HG03139 (cell line): ENCODE data around the gene ATP6V1A.
"Not testable (repeated sequence)": the region's sequence is repeated elsewhere in the genome, so short reads cannot be mapped to it uniquely, and the experiment has no call there.

Experiments used
- ATAC-seq: cut with Tn5 transposase; IDR thresholded peaks from one replicate; pipeline ENCODE4 v1.9.1; 2021; ENCODE audit not compliant: unreplicated experiment

ATP6V1A gene

GRCh38 chr3:113812854-113813253 lies 66.0 kb downstream of the ATP6V1A start:
- no peak for ATAC-seq

GRCh38 chr3:113819866-113820265 lies 73.0 kb downstream of the ATP6V1A start:
- no peak for ATAC-seq

- peak; percentile 54 for ATAC-seq
These were observed 78.3 kb downstream of the ATP6V1A start for GRCh38 chr3:113825090-113825489.

DNA sequence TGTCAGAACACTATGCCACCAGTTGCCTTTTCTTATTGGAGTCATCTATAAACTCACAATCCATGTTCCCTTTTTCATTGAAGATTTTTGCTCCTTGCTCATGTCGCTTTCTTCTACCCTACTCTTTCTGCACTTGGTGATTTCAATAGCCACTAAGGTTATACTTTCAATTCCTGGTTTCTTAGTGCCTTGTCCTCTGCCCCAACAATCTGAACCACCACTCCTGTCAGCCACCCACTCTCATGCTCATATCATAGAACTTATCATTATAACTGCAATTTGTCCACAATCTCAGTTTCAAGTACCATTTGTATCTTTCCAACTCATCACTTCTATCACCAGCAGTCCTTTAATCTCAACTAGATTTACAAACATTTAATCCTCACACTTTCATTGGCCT lies 81.8 kb downstream of the ATP6V1A start:
- no peak for ATAC-seq

GRCh38 chr3:113829576-113830354 lies 82.9 kb downstream of the ATP6V1A start:
- ATAC-seq, result no peak

- no peak for ATAC-seq
These were observed 84.2 kb downstream of the ATP6V1A start for GRCh38 chr3:113831103-113831355.

DNA sequence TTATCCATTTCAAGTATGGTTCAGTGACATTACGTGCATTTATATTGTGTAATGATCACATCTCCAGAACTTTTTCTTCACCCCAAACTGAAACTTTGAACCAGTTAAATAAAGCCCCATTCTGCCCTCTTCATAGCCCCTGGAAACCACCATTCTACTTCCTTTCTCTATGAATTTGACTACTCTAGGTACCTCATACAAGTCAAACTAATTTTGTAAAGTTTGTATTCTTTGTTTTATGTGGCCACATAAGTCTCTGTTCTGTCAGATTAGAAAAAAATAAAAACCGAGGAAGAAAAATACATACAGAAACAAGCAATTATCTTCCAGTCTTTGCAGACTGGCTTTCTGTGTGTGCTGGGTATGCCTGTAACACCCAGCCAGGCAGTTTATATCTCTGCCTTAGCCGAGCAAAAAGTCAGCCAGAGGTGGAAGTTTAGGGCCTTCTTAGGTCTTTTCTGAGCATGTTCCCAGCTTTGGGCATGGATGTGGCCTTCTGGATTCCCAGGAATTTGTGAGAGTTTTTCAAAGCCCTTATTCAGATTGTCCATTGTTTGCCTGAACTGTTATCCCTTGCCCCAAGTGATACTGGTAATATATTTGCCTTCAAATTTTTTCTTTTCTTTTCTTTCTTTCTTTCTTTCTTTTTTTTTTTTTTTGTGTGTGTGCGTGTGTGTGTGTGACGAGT lies 85.8 kb downstream of the ATP6V1A start:
- ATAC-seq, result peak; percentile 40

GRCh38 chr3:113834983-113835382 lies 88.1 kb downstream of the ATP6V1A start:
- no peak for ATAC-seq

GRCh38 chr3:113838631-113839209 lies 91.9 kb downstream of the ATP6V1A start, which contains the start of gene GRAMD1C:
TSS of gene GRAMD1C (plus strand) at chr3:113838788. CDS start at chr3:113838910, 122 bp downstream.
- ATAC-seq, result peak; percentile 87

DNA sequence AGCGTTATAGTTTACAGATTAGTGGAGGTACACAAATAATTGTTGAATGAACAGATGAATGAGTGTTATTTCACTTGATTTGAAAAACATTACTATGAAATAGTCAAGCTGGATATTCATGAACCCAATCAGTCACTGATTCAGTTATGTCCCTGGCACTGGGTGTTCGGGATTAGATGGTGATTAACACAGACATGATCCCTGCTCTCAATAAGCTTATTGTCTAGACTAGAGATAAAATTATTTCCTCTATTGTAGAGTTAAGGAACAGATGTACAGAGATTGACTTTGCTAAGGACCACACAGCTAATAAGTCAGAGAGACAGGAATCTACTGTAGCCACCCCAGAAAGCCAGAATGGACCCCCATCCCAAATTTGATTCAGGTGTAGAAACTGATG lies 92.7 kb downstream of the ATP6V1A start:
- ATAC-seq, result no peak

GRCh38 chr3:113844622-113845222 lies 97.9 kb downstream of the ATP6V1A start:
- no peak for ATAC-seq

- ATAC-seq, result no peak
These were observed 100.4 kb downstream of the ATP6V1A start for GRCh38 chr3:113847247-113847646.

DNA sequence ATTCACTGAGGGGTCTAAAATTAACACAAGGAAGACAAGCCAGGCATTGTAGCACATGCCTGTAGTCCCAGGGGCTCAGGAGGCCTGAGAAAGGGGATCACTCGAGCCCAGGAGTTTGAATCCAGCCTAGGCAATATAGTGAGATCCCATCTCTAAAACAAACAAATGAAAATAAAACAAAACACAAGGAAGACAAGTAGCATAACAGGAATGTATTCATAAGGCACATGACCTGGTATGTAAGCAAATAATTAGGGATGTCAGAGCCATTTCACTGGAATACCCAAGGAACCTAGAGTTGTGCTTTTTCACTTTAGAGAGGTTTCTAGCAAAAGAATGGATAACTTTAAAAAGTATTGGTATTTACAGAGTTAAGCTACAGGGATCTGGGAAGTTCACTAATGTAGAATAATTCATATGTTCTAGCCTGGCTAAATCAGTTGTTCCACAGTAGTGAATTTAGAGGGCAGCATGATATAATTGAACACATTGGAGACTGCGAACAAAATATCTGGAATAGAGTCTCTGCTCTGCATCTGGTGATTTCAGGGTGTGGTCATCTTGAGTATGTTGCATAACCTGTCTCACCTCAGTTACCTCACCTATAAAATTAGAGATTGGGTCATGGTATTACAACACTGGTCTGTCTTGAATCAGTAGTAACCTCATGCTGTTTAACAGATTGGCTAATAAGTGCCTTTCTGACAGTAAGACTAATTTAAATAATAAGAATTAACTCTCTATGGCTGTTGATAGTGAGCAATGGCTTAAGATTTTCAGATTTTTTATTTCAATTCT lies 101.0 kb downstream of the ATP6V1A start:
- ATAC-seq, result no peak

DNA sequence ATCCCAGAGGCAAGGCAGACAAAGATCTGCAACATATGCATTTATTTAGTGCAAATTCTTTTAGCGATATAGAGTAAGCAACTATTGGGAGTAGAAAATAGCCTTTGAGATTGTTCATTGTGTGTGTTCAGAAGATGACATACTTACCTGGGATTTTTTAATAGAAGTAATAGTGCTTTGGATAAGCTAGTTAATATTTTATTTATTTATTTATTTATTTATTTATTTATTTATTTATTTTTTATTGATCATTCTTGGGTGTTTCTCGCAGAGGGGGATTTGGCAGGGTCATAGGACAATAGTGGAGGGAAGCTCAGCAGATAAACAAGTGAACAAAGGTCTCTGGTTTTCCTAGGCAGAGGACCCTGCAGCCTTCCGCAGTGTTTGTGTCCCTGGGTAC lies 102.2 kb downstream of the ATP6V1A start:
- not testable (repeated sequence) for ATAC-seq

DNA sequence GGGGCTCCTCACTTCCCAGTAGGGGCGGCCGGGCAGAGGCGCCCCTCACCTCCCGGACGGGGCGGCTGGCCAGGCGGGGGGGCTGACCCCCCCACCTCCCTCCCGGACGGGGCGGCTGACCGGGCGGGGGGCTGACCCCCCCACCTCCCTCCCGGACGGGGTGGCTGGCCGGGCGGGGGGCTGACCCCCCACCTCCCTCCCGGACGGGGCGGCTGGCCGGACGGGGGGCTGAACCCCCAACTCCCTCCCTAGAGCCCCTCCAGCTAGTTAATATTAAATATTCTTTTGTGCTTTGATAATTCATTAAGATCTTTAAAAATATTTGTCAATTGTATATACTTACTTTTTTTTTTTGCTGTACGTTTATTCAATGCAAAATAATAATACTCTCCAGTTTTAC lies 103.0 kb downstream of the ATP6V1A start:
- ATAC-seq, result not testable (repeated sequence)

DNA sequence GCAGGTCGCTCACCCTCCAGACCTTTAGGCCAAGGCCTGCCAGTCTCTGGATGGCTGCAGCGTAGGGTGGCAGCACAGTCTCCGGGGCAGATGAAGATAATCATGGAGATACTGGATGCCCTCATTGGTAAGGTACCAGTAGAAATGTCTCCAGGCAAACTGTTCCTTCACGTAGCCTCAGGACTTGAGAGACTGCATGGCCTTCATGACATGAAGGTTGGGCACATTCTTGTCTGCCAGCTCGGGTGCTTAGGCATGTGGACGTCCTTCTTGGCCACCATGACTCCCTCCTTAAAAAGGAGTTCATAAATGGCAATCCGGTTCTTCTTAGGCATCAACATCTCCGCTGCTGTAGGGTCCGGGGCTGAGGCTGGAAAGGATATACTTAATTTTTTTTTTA lies 103.6 kb downstream of the ATP6V1A start:
- not testable (repeated sequence) for ATAC-seq

GRCh38 chr3:113852506-113852905 lies 105.7 kb downstream of the ATP6V1A start:
- ATAC-seq, result no peak
